Parathyroid adenoma (tissue), 2 donors: ENCODE data around the gene PCSK6.

ENCODE experiments used
- H2AFZ ChIP-seq: fragments of 300-600 bp; sonication (generic); one replicate; pipeline ENCODE4 v1.7.0; 2017; ENCODE audit warnings: antibody characterized with exemption, mild to moderate bottlenecking
- H3K27ac ChIP-seq: fragments of 300-600 bp; sonication (generic); one replicate; pipeline ENCODE4 v1.7.0; 2017
- H3K27me3 ChIP-seq: fragments of 300-600 bp; sonication (generic); one replicate; pipeline ENCODE4 v1.7.0; 2017; ENCODE audit warnings: low read length; ENCODE audit not compliant: control insufficient read depth, insufficient read depth
- H3K36me3 ChIP-seq: fragments of 300-600 bp; sonication (generic); one replicate; pipeline ENCODE4 v1.7.0; 2017; ENCODE audit warnings: low read length; ENCODE audit not compliant: control insufficient read depth, insufficient read depth
- H3K4me1 ChIP-seq: fragments of 300-600 bp; sonication (generic); one replicate; pipeline ENCODE4 v1.7.0; 2017; ENCODE audit warnings: control low read depth
- H3K4me2 ChIP-seq: fragments of 300-600 bp; sonication (generic); one replicate; pipeline ENCODE4 v1.7.0; 2017; ENCODE audit warnings: low read length
- H3K4me3 ChIP-seq: fragments of 300-600 bp; sonication (generic); one replicate; pipeline ENCODE4 v1.7.0; 2017; ENCODE audit warnings: low read depth, low read length
- H3K79me2 ChIP-seq: fragments of 300-600 bp; sonication (generic); one replicate; pipeline ENCODE4 v1.7.0; 2017; ENCODE audit warnings: control low read depth
- H3K9ac ChIP-seq: fragments of 300-600 bp; sonication (generic); one replicate; pipeline ENCODE4 v1.7.0; 2017; ENCODE audit warnings: mild to moderate bottlenecking
- H3K9me3 ChIP-seq: fragments of 300-600 bp; sonication (generic); one replicate; pipeline ENCODE4 v1.7.0; 2017; ENCODE audit warnings: low read length; ENCODE audit not compliant: control insufficient read depth
- CTCF ChIP-seq: fragments of 300-600 bp; sonication (generic); IDR thresholded peaks from one replicate; pipeline ENCODE4 v1.7.0; 2017; ENCODE audit warnings: antibody characterized with exemption, mild to moderate bottlenecking
- donor health status: primary hyperparathyroidism.

PCSK6 gene

GRCh38 chr15:101410612-101411011 lies 78.9 kb downstream of the PCSK6 start:
- no peaks in the 10 kb centered on the region for H3K79me2 ChIP-seq
- H3K4me2 ChIP-seq = no peak overlapping the region
- no peak overlapping the region for H3K27ac ChIP-seq
- no peaks in the 10 kb centered on the region for H3K4me1 ChIP-seq
- H3K4me3 ChIP-seq = no peak overlapping the region
- H3K27me3 ChIP-seq = no peaks in the 10 kb centered on the region
- H3K9me3 ChIP-seq = no peaks in the 10 kb centered on the region
- no peak overlapping the region for H3K9ac ChIP-seq
- no peak for TF ChIP-seq CTCF
- H2AFZ ChIP-seq = no peak overlapping the region
- H3K36me3 ChIP-seq = no peaks in the 10 kb centered on the region

GRCh38 chr15:101409621-101410020 lies 79.9 kb downstream of the PCSK6 start:
- H3K79me2 ChIP-seq = no peaks in the 10 kb centered on the region
- no peaks in the 10 kb centered on the region for H3K27me3 ChIP-seq
- no peak overlapping the region for H2AFZ ChIP-seq
- H3K9me3 ChIP-seq = no peaks in the 10 kb centered on the region
- H3K4me2 ChIP-seq = no peak overlapping the region
- H3K4me1 ChIP-seq = no peaks in the 10 kb centered on the region
- no peaks in the 10 kb centered on the region for H3K36me3 ChIP-seq
- no peak overlapping the region for H3K9ac ChIP-seq
- no peak overlapping the region for H3K27ac ChIP-seq
- no peak overlapping the region for H3K4me3 ChIP-seq
- no peak for TF ChIP-seq CTCF

- H3K9me3 ChIP-seq = no peaks in the 10 kb centered on the region
- H2AFZ ChIP-seq = no peak overlapping the region
- H3K79me2 ChIP-seq = no peaks in the 10 kb centered on the region
- H3K27me3 ChIP-seq = no peaks in the 10 kb centered on the region
- TF ChIP-seq CTCF = no peak
- no peaks in the 10 kb centered on the region for H3K4me1 ChIP-seq
- no peak overlapping the region for H3K4me2 ChIP-seq
- no peaks in the 10 kb centered on the region for H3K36me3 ChIP-seq
- no peak overlapping the region for H3K9ac ChIP-seq
- H3K4me3 ChIP-seq = no peak overlapping the region
- H3K27ac ChIP-seq = no peak overlapping the region
Observed at GRCh38 chr15:101407966-101408775, 81.3 kb downstream of the PCSK6 start.

GRCh38 chr15:101407439-101407838 lies 82.1 kb downstream of the PCSK6 start:
- H3K4me3 ChIP-seq = no peak overlapping the region
- H3K4me2 ChIP-seq = no peak overlapping the region
- H3K36me3 ChIP-seq = no peaks in the 10 kb centered on the region
- no peak overlapping the region for H2AFZ ChIP-seq
- no peaks in the 10 kb centered on the region for H3K4me1 ChIP-seq
- H3K27me3 ChIP-seq = no peaks in the 10 kb centered on the region
- TF ChIP-seq CTCF = no peak
- H3K9ac ChIP-seq = no peak overlapping the region
- H3K27ac ChIP-seq = no peak overlapping the region
- no peaks in the 10 kb centered on the region for H3K9me3 ChIP-seq
- no peaks in the 10 kb centered on the region for H3K79me2 ChIP-seq
